Ovary (tissue), 9 donors: ENCODE results near the gene KIF13A. TPM values are rescaled to one million over a fixed set of nuclear protein-coding genes. Genes with fewer than 3 reads are reported as not detected.

ENCODE experiments used
- DNase-seq, 5 donors: peaks; one replicate each; pipeline ENCODE4 v3.0.0-alpha.2; 2019 to 2020
- H3K27ac ChIP-seq, 2 donors: fragments of 200-600 bp; one replicate each; pipeline versions ENCODE4 v1.5.1 to v1.8.0; 2019 to 2022
- H3K27me3 ChIP-seq: fragments of 200-600 bp; one replicate; pipeline ENCODE4 v1.8.0; 2022
- H3K36me3 ChIP-seq: fragments of 200-600 bp; sonication (generic); one replicate; pipeline ENCODE4 v1.5.1; 2019
- H3K4me1 ChIP-seq: one replicate; pipeline ENCODE4 v1.8.1; 2013; ENCODE audit warnings: mild to moderate bottlenecking, moderate library complexity; ENCODE audit not compliant: insufficient read depth
- H3K4me3 ChIP-seq: fragments of 200-600 bp; sonication (generic); one replicate; pipeline ENCODE4 v1.5.1; 2017
- H3K9me3 ChIP-seq, 2 donors: fragments of 200-600 bp in 1 of 2; sonication (generic) in 1 of 2; one replicate each; pipeline versions ENCODE4 v1.5.1 to v1.8.1; 2013 to 2019; ENCODE audit warnings: mild to moderate bottlenecking in 1 of 2, moderate library complexity in 1 of 2
- EP300 ChIP-seq: sonication (generic); formaldehyde crosslinking; IDR thresholded peaks from one replicate; pipeline ENCODE4 v1.6.1; 2017; ENCODE audit warnings: antibody characterized with exemption
- POLR2A ChIP-seq: fragments of 450-650 bp; IDR thresholded peaks from one replicate; pipeline ENCODE4 v1.6.1; 2017; ENCODE audit warnings: antibody characterized with exemption, mild to moderate bottlenecking, moderate library complexity
- WGBS, 3 donors: extraction: QIAGEN DNeasy Blood & Tissue Kit in 1 of 3; methylation state at CpG; one replicate each; pipeline versions ENCODE4 v1.1.5 to v1.1.7; 2013 to 2017; 5-methylcytosine and 5-hydroxymethylcytosine counted together
- intact Hi-C, 4 donors: fragments of 100-400 bp; cut with DNase I; formaldehyde crosslinking; loops; one replicate each; pipeline versions ENCODE4 v1.11.0 to v1.15.1; 2022 to 2023
- polyA plus RNA-seq, 2 donors: library from polyadenylated mRNA; stranded (reverse); fragments of 200-250 nt in 1 of 2; fragments of 350-450 nt in 1 of 2; fragmentation: Illumina TruSeq in 1 of 2; extraction: RNeasy Lipid Tissue Mini Kit (QIAGEN cat#74804) in 1 of 2; gene quantifications; one replicate each; pipeline ENCODE4 v1.2.3, GENCODE V29; 2013 to 2014
- total RNA-seq, 7 donors: library from RNA; depleted of rRNA in 2 of 7; stranded (reverse); fragments of >200 nt in 2 of 7; fragmentation: NEBNext Ultra II Directional in 3 of 7; extraction: Animal tissue kit (Norgen Biotek cat#: 25700) in 3 of 7; gene quantifications; one replicate each; pipeline versions ENCODE4 v1.1.0 to v1.2.4, GENCODE V29; 2016 to 2023
- TF ChIP-seq, protein P1 (sequence below), 3 donors: fragments of 450-650 bp in 2 of 3; fragments of 200-600 bp in 1 of 3; IDR thresholded peaks; one replicate each; pipeline versions ENCODE4 v1.5.1 to v1.8.0; 2016 to 2022; ENCODE audit warnings: antibody characterized with exemption in 3 of 3, mild to moderate bottlenecking in 1 of 3
- donor health status: DM: no; HTN: no; CAD: no; lungs with moderate emphysema.
- donor health status: DM: no; HTN: no; CAD: no.
- donor health status: Bipolar disorder and iron deficiency.
- donor health status: DM: yes; HTN: yes; CAD: no.
- donor health status: DM: no; HTN: no; CAD: no.
- donor health status: DM: yes; HTN: yes; CAD: no.

Gene KIF13A
- total and polyA plus RNA-seq, 9 donors = 18.4 to 44.4 (median 38.0) TPM

- intact Hi-C loops = loop anchor here in 2 of 4 donors (5.0 to 10.0 kb wide), 3 partner anchors 52 to 515 kb away; partner anchors contain the start of gene NHLRC1 (in 1 of the 2)
- Histone ChIP-seq H3K4me1 (peaks cover 2% of the 10 kb centered on the region), H3K36me3 (no peaks in the 10 kb centered on the region), H3K9me3 (no peaks in the 10 kb centered on the region), H3K4me3 (peak overlapping the region; percentile 54), H3K27me3 (no peaks in the 10 kb centered on the region), H3K27ac (peak overlapping the region; percentile 83 to 84)
- TF ChIP-seq, protein P1, sequence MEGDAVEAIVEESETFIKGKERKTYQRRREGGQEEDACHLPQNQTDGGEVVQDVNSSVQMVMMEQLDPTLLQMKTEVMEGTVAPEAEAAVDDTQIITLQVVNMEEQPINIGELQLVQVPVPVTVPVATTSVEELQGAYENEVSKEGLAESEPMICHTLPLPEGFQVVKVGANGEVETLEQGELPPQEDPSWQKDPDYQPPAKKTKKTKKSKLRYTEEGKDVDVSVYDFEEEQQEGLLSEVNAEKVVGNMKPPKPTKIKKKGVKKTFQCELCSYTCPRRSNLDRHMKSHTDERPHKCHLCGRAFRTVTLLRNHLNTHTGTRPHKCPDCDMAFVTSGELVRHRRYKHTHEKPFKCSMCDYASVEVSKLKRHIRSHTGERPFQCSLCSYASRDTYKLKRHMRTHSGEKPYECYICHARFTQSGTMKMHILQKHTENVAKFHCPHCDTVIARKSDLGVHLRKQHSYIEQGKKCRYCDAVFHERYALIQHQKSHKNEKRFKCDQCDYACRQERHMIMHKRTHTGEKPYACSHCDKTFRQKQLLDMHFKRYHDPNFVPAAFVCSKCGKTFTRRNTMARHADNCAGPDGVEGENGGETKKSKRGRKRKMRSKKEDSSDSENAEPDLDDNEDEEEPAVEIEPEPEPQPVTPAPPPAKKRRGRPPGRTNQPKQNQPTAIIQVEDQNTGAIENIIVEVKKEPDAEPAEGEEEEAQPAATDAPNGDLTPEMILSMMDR (IDR thresholded peaks at IDR 0.05) = no peak
- TF ChIP-seq EP300 (no peak), POLR2A (no peak)
- peak; percentile 46 to 68 (median 60) for DNase-seq
- WGBS, 3 donors = 0 to 2% (median 1%) methylated on average over 39 to 65 of the region's 65 CpGs
These were observed 584 bp downstream of the KIF13A start for GRCh38 chr6:17986656-17987446.

GRCh38 chr6:17985934-17986655 lies 1.3 kb downstream of the KIF13A start:
- peak overlapping the region in 1 of 2 donors; percentile 83 for H3K27ac ChIP-seq
- no peaks in the 10 kb centered on the region for H3K36me3 ChIP-seq
- peaks cover 2% of the 10 kb centered on the region for H3K4me1 ChIP-seq
- 39 to 49% (median 43%) methylated on average over 11 of the region's 11 CpGs for WGBS, 3 donors
- H3K27me3 ChIP-seq = no peaks in the 10 kb centered on the region
- TF ChIP-seq EP300 (no peak), POLR2A (no peak)
- TF ChIP-seq, protein P1 (IDR thresholded peaks at IDR 0.05) = no peak
- no peak for DNase-seq
- intact Hi-C loops = loop anchor here in 2 of 4 donors (5.0 to 10.0 kb wide), 3 partner anchors 51 to 514 kb away; partner anchors contain the start of gene NHLRC1 (in 1 of the 2)
- no peaks in the 10 kb centered on the region for H3K9me3 ChIP-seq
- H3K4me3 ChIP-seq = peak overlapping the region; percentile 54

DNA sequence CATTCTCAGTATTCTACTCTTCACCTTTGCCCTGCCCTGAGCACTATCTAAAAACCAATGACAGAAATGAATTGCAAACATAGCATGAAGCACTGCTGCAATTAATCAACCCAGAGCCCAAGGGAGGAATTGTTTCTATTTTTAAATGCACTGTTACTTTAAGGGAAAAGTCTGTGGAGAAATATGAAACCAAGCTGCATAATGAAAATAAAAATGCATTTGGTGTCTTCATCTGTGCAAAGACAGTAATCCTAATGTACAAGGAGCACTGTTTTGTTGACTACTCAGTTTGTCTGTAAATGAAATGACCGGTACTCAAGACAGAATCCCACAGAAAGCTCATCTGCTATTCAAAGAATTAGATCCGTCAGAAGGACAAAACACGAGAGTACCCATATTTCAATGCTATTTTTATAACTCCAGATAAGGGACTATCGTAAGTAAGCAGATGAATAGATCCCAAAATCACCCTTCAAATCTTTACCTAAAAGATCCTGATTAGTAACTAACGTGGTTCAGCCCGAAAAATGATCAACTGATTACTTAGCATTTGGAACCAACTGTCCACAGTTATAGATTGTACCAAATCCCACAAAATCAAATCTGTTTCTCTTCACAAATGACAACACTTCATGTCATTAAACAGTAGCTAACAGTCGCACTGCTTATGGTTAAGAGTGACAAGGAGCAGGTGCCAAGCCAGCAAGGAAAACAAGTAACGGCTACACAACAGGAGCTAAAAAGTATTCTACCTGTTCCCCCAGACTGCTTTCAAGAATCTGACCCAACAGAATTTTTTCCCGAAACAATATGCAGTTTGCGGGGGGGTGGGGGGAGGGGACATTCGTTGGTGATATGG lies 2.4 kb downstream of the KIF13A start:
- intact Hi-C loops = loop anchor here in 2 of 4 donors (5.0 to 10.0 kb wide), 3 partner anchors 50 to 513 kb away; partner anchors contain the start of gene NHLRC1 (in 1 of the 2)
- TF ChIP-seq POLR2A = no peak
- no peak for TF ChIP-seq EP300
- TF ChIP-seq, protein P1 (IDR thresholded peaks at IDR 0.05) = no peak
- WGBS, 3 donors = 14 to 21% (median 20%) methylated on average over 11 of the region's 11 CpGs
- H3K4me3 ChIP-seq = peak overlapping the region; percentile 54
- H3K9me3 ChIP-seq = no peaks in the 10 kb centered on the region
- DNase-seq = no peak
- H3K27me3 ChIP-seq = no peaks in the 10 kb centered on the region
- H3K27ac ChIP-seq = peak overlapping the region in 1 of 2 donors; percentile 28
- no peaks in the 10 kb centered on the region for H3K36me3 ChIP-seq
- peaks cover 2% of the 10 kb centered on the region for H3K4me1 ChIP-seq

- intact Hi-C loops = loop anchor here in 1 of 4 donors (10.0 kb wide), 1 partner anchor 50 kb away; no protein-coding TSS in a partner anchor
These were observed 3.0 kb downstream of the KIF13A start for GRCh38 chr6:17984399-17984798.

More at GRCh38 chr6:17984399-17984798, 3.0 kb downstream of the KIF13A start:
- WGBS, 3 donors = 15 to 27% (median 17%) methylated on average over 1 of the region's 1 CpG
- H3K9me3 ChIP-seq = no peaks in the 10 kb centered on the region
- H3K27me3 ChIP-seq = no peaks in the 10 kb centered on the region
- no peak overlapping the region for H3K27ac ChIP-seq
- H3K4me1 ChIP-seq = peaks cover 2% of the 10 kb centered on the region
- H3K4me3 ChIP-seq = no peak overlapping the region
- TF ChIP-seq EP300 = no peak
- TF ChIP-seq, protein P1 (IDR thresholded peaks at IDR 0.05) = no peak
- TF ChIP-seq POLR2A = no peak
- no peak for DNase-seq
- no peaks in the 10 kb centered on the region for H3K36me3 ChIP-seq
